GM12801 (cell line): ENCODE measurements around the gene CEP128.

ENCODE experiments used
- TF ChIP-seq, protein P1 (sequence below): IDR thresholded peaks from one replicate; pipeline ENCODE4 v1.5.1; 2011; ENCODE audit warnings: control low read depth; ENCODE audit not compliant: insufficient read length; ENCODE audit errors: extremely low read depth

Gene CEP128

DNA sequence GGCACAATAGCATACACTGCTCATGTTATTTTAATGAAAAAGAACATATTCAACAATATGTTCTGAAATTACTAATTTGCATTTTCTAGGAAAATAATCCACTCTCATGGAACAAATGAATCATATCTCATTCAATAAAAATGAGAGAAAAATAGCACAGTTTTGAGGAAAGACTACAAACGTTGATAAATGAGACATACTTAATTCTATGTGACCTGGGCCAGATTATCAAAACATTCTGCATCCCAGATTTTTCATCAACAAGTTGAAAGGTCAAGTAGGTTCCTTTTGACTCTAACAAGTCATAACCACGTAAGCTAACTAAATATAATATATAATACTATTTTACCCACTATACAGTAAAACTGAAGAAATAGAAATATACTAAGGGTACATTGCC, 296.7 kb downstream of the CEP128 start:
- TF ChIP-seq, protein P1, sequence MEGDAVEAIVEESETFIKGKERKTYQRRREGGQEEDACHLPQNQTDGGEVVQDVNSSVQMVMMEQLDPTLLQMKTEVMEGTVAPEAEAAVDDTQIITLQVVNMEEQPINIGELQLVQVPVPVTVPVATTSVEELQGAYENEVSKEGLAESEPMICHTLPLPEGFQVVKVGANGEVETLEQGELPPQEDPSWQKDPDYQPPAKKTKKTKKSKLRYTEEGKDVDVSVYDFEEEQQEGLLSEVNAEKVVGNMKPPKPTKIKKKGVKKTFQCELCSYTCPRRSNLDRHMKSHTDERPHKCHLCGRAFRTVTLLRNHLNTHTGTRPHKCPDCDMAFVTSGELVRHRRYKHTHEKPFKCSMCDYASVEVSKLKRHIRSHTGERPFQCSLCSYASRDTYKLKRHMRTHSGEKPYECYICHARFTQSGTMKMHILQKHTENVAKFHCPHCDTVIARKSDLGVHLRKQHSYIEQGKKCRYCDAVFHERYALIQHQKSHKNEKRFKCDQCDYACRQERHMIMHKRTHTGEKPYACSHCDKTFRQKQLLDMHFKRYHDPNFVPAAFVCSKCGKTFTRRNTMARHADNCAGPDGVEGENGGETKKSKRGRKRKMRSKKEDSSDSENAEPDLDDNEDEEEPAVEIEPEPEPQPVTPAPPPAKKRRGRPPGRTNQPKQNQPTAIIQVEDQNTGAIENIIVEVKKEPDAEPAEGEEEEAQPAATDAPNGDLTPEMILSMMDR: no peak

DNA sequence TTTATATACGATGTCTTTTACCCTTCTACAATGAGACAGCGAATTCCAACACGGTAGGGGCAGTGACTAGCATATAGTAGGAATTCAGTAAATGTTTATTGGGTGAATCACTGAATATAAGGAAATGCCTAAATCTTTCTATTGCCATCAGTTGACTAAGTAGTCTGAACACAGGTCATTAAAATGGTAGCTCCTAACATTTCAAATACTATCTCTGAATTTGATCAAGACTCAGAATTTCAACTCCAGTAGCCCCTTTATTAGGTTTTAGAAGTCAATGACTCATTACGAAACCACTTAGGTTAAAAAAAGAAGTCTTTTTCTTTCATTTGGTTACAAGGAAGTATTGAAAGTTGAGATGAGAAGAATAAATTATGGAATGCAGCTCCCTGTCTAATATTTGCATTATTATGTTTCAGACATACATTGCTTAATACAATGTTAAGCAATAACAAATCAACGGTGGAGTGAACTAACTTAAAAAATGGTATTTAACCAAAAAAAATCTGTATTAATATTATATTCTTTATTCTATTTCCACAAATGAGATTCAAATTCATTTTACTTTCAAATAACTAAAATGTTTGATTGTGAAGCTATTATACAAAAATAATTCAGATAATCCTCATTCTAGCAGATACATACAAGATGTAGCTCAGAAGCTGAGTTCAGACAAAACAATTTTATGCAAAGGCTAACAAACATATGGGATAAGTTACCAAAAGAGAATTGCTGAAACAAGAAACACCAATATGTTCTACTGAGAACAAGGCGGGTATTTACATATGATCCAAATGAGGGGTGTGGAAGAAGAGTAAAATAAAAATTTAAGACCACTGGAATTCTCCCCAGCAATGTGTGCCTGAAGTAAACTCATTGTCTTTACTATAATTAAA, 302.7 kb downstream of the CEP128 start:
- TF ChIP-seq, protein P1: no peak

DNA sequence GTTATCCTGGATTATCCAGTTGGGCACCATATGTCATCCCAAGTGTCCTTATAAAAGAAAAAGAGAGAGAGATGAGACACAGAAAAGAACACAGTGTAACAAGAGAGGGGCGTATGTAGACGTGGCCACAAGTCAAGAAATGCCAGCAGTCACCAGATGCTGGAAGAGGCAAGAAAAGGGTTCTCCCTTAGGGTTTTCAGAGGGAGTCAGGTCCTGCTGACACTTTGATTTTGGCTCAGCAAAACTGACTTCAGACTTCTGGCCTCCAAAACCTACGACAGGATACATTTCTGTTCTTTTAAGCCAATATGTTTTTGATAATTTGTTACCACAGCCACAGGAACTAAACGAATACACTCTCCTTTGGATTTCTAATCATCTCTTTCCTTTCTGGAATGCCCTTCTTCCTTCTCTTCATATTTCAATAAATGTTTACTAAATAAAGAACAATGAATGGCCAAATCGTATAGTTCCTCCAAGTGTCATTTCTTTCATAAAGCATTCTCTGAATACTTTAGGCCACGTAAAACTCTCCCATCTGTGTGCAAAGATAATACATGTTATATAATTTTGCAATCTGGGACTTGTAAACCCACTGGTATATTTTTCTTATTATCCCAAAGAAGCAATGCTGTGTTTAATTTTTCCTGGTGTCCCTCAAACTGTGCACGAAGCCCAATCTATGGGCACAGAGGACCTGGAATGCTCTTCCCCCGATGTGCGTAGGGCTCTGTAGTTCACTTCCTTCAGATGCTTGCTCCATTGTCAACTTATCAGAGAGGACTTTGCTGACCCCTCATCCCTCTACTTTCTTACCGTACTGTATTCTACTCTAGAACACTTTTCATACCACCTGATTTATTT, 303.6 kb downstream of the CEP128 start:
- TF ChIP-seq, protein P1: no peak

DNA sequence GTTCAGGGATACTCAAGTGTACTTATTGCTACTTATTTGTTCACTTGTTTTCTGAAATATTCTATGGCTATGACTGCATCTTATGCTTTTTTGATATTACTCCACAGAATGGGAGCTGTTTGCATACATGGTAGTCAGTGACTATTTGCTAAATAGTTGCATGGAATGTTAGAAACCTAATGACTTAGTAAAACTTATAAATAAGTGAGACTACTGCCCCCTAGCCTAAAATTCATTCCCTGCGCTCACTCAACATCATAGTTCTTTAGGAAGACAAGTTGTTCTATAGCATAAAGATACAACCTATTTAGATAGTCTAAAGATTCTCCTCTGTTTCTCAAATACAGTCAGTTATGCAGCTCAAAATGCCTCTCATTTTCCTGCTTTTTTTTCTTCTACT, 305.5 kb downstream of the CEP128 start:
- TF ChIP-seq, protein P1: no peak

- TF ChIP-seq, protein P1: no peak
These were observed 307.3 kb downstream of the CEP128 start for GRCh38 chr14:80634106-80634758.

- TF ChIP-seq, protein P1: no peak
These were observed 311.9 kb downstream of the CEP128 start for GRCh38 chr14:80629606-80630005.

GRCh38 chr14:80628547-80628946, 313.0 kb downstream of the CEP128 start:
- TF ChIP-seq, protein P1: no peak
